HepG2 (cell line): ENCODE data around the gene FURIN. TPM values are rescaled to one million over a fixed set of nuclear protein-coding genes. Genes with fewer than 3 reads are reported as not detected.
"Not testable (repeated sequence)": the region's sequence is repeated elsewhere in the genome, so short reads cannot be mapped to it uniquely, and the experiment has no call there.

Experiments
- ATAC-seq: fragments of 200-7000 bp; cut with Tn5 transposase; 3 replicates; pipeline ENCODE4 v1.9.1; 2020; ENCODE audit warnings: mild to moderate bottlenecking, moderate library complexity
- BruUV-seq: library from RNA; stranded (reverse); fragments of 400-500 nt; replicated peaks from 2 replicates; lab custom pipeline; 2021; lab: Mats Ljungman, UMichigan
- CTCF ChIA-PET: fragments of 300-600 bp; formaldehyde crosslinking; extraction: SDS; loops from one replicate; lab custom pipeline; 2021; ENCODE audit warnings: low total read pairs, inconsistent platforms, low intra/inter-chr PET ratio; lab: Yijun Ruan, JAX
- POLR2A ChIA-PET: fragments of 350-600 bp; sonication (Branson Sonifier 250); formaldehyde crosslinking; loops from one replicate; lab custom pipeline; 2020; ENCODE audit warnings: antibody characterized with exemption, inconsistent platforms; lab: Yijun Ruan, JAX
- DNase-seq: peaks from one replicate; pipeline ENCODE4 v3.0.0-alpha.2; 2015; ENCODE audit warnings: low spot score
- FAIRE-seq: peaks from 3 replicates; lab custom pipeline; 2011; peaks lifted over from hg19 to GRCh38; lab: Jason Lieb, UNC
- H2AFZ ChIP-seq: one replicate; pipeline ENCODE4 v1.6.1; 2011; ENCODE audit warnings: low read length, inconsistent platforms
- H3K27ac ChIP-seq: fragments of 300-600 bp; 3 replicates; pipeline ENCODE4 v1.8.0; 2011; ENCODE audit warnings: mixed run types, mild to moderate bottlenecking, mixed read lengths, low read length, inconsistent platforms; ENCODE audit not compliant: insufficient read depth; ENCODE audit errors: extremely low read length
- H3K27me3 ChIP-seq, 2 experiments: fragments of 200-600 bp in 1 of 2; 2 replicates in 1 of 2; 3 replicates in 1 of 2; pipeline versions ENCODE4 v1.6.0 to v1.8.0; 2011; ENCODE audit warnings: low read length in 2 of 2, mild to moderate bottlenecking in 2 of 2, moderate library complexity in 2 of 2, inconsistent platforms in 1 of 2; ENCODE audit not compliant: insufficient read depth in 2 of 2, control insufficient read depth in 1 of 2
- H3K36me3 ChIP-seq, 2 experiments: fragments of 200-600 bp in 1 of 2; replicated peaks in 1 of 2; 2 replicates in 1 of 2; 3 replicates in 1 of 2; pipeline versions ENCODE4 v1.5.1 to v1.8.0; 2011; ENCODE audit warnings: low read length in 2 of 2, inconsistent platforms in 1 of 2; ENCODE audit not compliant: insufficient read depth in 2 of 2, control insufficient read depth in 1 of 2
- H3K4me1 ChIP-seq: 2 replicates; pipeline ENCODE4 v1.5.1; 2012; ENCODE audit warnings: low read length, inconsistent platforms; ENCODE audit not compliant: insufficient read depth
- H3K4me2 ChIP-seq: 2 replicates; pipeline ENCODE4 v1.6.0; 2011; ENCODE audit warnings: low read depth, low read length, inconsistent platforms
- H3K4me3 ChIP-seq, 3 experiments: fragments of 200-600 bp in 1 of 3; sonication (generic), shearing (Covaris generic) in 1 of 3; replicated peaks in 1 of 3; 2 replicates each; pipeline ENCODE4 v1.5.1; 2011 to 2016; ENCODE audit warnings: low read length in 3 of 3, inconsistent platforms in 2 of 3, low read depth in 2 of 3, mild to moderate bottlenecking in 2 of 3, control low read depth in 1 of 3, mixed read lengths in 1 of 3; ENCODE audit not compliant: insufficient read depth in 1 of 3
- H3K79me2 ChIP-seq: one replicate; pipeline ENCODE4 v1.6.1; 2011; ENCODE audit warnings: low read length, inconsistent platforms; ENCODE audit not compliant: insufficient read depth
- H3K9ac ChIP-seq: 2 replicates; pipeline ENCODE4 v1.6.0; 2011; ENCODE audit warnings: mild to moderate bottlenecking, low read depth, low read length, inconsistent platforms; ENCODE audit not compliant: insufficient read depth
- H3K9me3 ChIP-seq: 2 replicates; pipeline ENCODE4 v1.5.1; 2012; ENCODE audit warnings: mild to moderate bottlenecking, low read length
- H4K20me1 ChIP-seq: 2 replicates; pipeline ENCODE4 v1.6.0; 2011; ENCODE audit warnings: inconsistent platforms, mild to moderate bottlenecking, low read length, moderate library complexity; ENCODE audit not compliant: insufficient read depth
- ZNF709 ChIP-seq: sonication (generic); formaldehyde crosslinking; IDR thresholded peaks from 2 replicates; pipeline ENCODE4 v1.5.0; 2020; ENCODE audit warnings: mild to moderate bottlenecking, missing genetic modification reagents
- ZNF768 ChIP-seq: sonication (generic); formaldehyde crosslinking; IDR thresholded peaks from 2 replicates; pipeline ENCODE4 v1.4.0; 2020; ENCODE audit warnings: missing genetic modification reagents
- WGBS: methylation state at CpG from one replicate; pipeline ENCODE4 v1.1.6; 2017; ENCODE audit warnings: low lambda C conversion rate; 5-methylcytosine and 5-hydroxymethylcytosine counted together
- in situ Hi-C: cut with HindIII; loops from 2 replicates; pipeline ENCODE4 v1.10.0; 2017; ENCODE audit warnings: low pct_unique_long_range_greater_than_20kb; ENCODE audit not compliant: extremely low pct_ligation_motif_present
- intact Hi-C: fragments of 100-400 bp; cut with micrococcal nuclease; formaldehyde crosslinking; loops from one replicate; pipeline ENCODE4 v1.10.0; 2022; ENCODE audit not compliant: unreplicated experiment
- polyA plus RNA-seq, 8 experiments: library from polyadenylated mRNA; depleted of rRNA in 3 of 8; stranded (reverse) in 7 of 8; unstranded in 1 of 8; fragments of >200 nt; fragmentation: Illumina TruSeq in 4 of 8; extraction: Trizol in 4 of 8; gene quantifications; 2 replicates each; pipeline versions ENCODE4 v1.2.1 to v1.2.3, GENCODE V29; 2011 to 2016; ENCODE audit warnings: low read depth in 4 of 8, missing spikeins in 1 of 8, mixed read lengths in 1 of 8; ENCODE audit not compliant: insufficient read depth in 1 of 8
- total RNA-seq, 5 experiments: library from RNA; depleted of rRNA; stranded (reverse); fragments of >200 nt; fragmentation: Illumina TruSeq; extraction: Trizol; gene quantifications; 2 replicates each; pipeline ENCODE4 v1.2.3, GENCODE V29; 2016; ENCODE audit warnings: low read depth in 1 of 5

The FURIN gene
- total and polyA plus RNA-seq, 2 of the 13 experiments (the other 11 are each of a cell fraction or from before 2014, with no cell fraction given) = 15.2 to 17.4 TPM

- no TSS peak for BruUV-seq
- Histone ChIP-seq H3K4me2 (peak overlapping the region; percentile 13; the same call in 1 of the 2 replicates), H3K9me3 (no peaks in the 10 kb centered on the region), H3K27me3 (peaks cover 2 to 28% of the 10 kb centered on the region in 2 experiments; a peak in 3 of 5 replicates), H3K79me2 (no peaks in the 10 kb centered on the region), H3K4me1 (peaks cover 36% of the 10 kb centered on the region), H2AFZ (no peak overlapping the region), H3K4me3 (no peak overlapping the region), H3K27ac (no peak overlapping the region), H3K36me3 (no peaks in the 10 kb centered on the region), H3K9ac (no peak overlapping the region), H4K20me1 (no peaks in the 10 kb centered on the region)
- TF ChIP-seq ZNF709 (CRISPR knock-in tag) = no peak
- TF ChIP-seq ZNF768 (CRISPR knock-in tag) = peak; percentile 72
- ChIA-PET POLR2A (interaction anchor here (1.3 kb wide), 1 partner anchor 51 kb away, joined by 5 read pairs; no protein-coding TSS in a partner anchor), CTCF (no interaction called here)
- ATAC-seq (no peak), DNase-seq (no peak), FAIRE-seq (no peak)
- in situ Hi-C loops = no loop called here
- intact Hi-C loops = no loop called here
- WGBS = 34% methylated on average over 5 of the region's 7 CpGs
Observed at GRCh38 chr15:90823455-90823974, 44.9 kb upstream of the FURIN start.

GRCh38 chr15:90825115-90825899, 43.1 kb upstream of the FURIN start:
- H3K9ac ChIP-seq, H3K27ac ChIP-seq, DNase-seq, POLR2A ChIA-PET, BruUV-seq, H3K9me3 ChIP-seq, FAIRE-seq, H3K79me2 ChIP-seq, H3K4me3 ChIP-seq, CTCF ChIA-PET, H3K4me2 ChIP-seq, H4K20me1 ChIP-seq, ATAC-seq, in situ Hi-C loops, H3K36me3 ChIP-seq, H2AFZ ChIP-seq, intact Hi-C loops: not testable (repeated sequence)
- 67% methylated on average over 14 of the region's 49 CpGs for WGBS
- H3K4me1 ChIP-seq = peaks cover 30% of the 10 kb centered on the region
- peaks cover 2 to 20% of the 10 kb centered on the region in 2 experiments; a peak in 2 of 5 replicates for H3K27me3 ChIP-seq
